H9 (cell line): ENCODE measurements around the gene TTYH1. TPM values are rescaled to one million over a fixed set of nuclear protein-coding genes. Genes with fewer than 3 reads are reported as not detected.

Source experiments
- DNase-seq: peaks from one replicate; pipeline ENCODE4 v3.0.0-alpha.2; 2017
- H2AFZ ChIP-seq: one replicate; pipeline ENCODE4 v1.6.1; 2013; ENCODE audit warnings: mild to moderate bottlenecking, low read length, control low read depth, moderate library complexity
- H2AK5ac ChIP-seq: 2 replicates; pipeline ENCODE4 v1.6.1; 2013; ENCODE audit warnings: low read length, control low read depth, mixed read lengths; ENCODE audit not compliant: insufficient read length
- H2BK120ac ChIP-seq: one replicate; pipeline ENCODE4 v1.6.1; 2013; ENCODE audit warnings: low read depth, mild to moderate bottlenecking, low read length, control low read depth, inconsistent platforms; ENCODE audit not compliant: poor library complexity, severe bottlenecking
- H2BK12ac ChIP-seq: 2 replicates; pipeline ENCODE4 v1.6.1; 2013; ENCODE audit warnings: low read length, control low read depth, mixed read lengths, low read depth; ENCODE audit not compliant: insufficient read length
- H2BK15ac ChIP-seq: 2 replicates; pipeline ENCODE4 v1.6.1; 2013; ENCODE audit warnings: low read depth, low read length, control low read depth
- H2BK20ac ChIP-seq: one replicate; pipeline ENCODE4 v1.6.1; 2013; ENCODE audit warnings: low read depth, mild to moderate bottlenecking, low read length, control low read depth, inconsistent platforms; ENCODE audit not compliant: poor library complexity, severe bottlenecking
- H2BK5ac ChIP-seq: 2 replicates; pipeline ENCODE4 v1.6.1; 2013; ENCODE audit warnings: low read length, control low read depth, mixed read lengths; ENCODE audit not compliant: insufficient read length
- H3K14ac ChIP-seq: 2 replicates; pipeline ENCODE4 v1.6.1; 2013; ENCODE audit warnings: low read length, control low read depth; ENCODE audit not compliant: insufficient read depth
- H3K18ac ChIP-seq: 2 replicates; pipeline ENCODE4 v1.6.1; 2013; ENCODE audit warnings: low read depth, mild to moderate bottlenecking, mixed read lengths, low read length, control low read depth; ENCODE audit not compliant: insufficient read length
- H3K23ac ChIP-seq: 2 replicates; pipeline ENCODE4 v1.6.1; 2013; ENCODE audit warnings: low read length, control low read depth, mixed read lengths, low read depth; ENCODE audit not compliant: insufficient read length
- H3K23me2 ChIP-seq: 2 replicates; pipeline ENCODE4 v1.6.1; 2013; ENCODE audit warnings: low read depth, mild to moderate bottlenecking, mixed read lengths, low read length, control low read depth; ENCODE audit not compliant: insufficient read length, poor library complexity, severe bottlenecking
- H3K27ac ChIP-seq: 2 replicates; pipeline ENCODE4 v1.5.1; 2013; ENCODE audit warnings: low read length, control low read depth, mixed read lengths, low read depth; ENCODE audit not compliant: insufficient read length
- H3K27me3 ChIP-seq: 2 replicates; pipeline ENCODE4 v1.6.1; 2013; ENCODE audit warnings: low read length, control low read depth, inconsistent platforms; ENCODE audit not compliant: insufficient read depth
- H3K4ac ChIP-seq: 2 replicates; pipeline ENCODE4 v1.6.1; 2013; ENCODE audit warnings: low read depth, mild to moderate bottlenecking, control low read depth, inconsistent platforms, low read length, moderate library complexity
- H3K4me1 ChIP-seq: 2 replicates; pipeline ENCODE4 v1.6.1; 2013; ENCODE audit warnings: low read length, control low read depth, inconsistent platforms; ENCODE audit not compliant: insufficient read depth
- H3K4me2 ChIP-seq: 2 replicates; pipeline ENCODE4 v1.6.1; 2013; ENCODE audit warnings: low read length, control low read depth, mixed read lengths; ENCODE audit not compliant: insufficient read length, insufficient read depth
- H3K56ac ChIP-seq: 2 replicates; pipeline ENCODE4 v1.6.1; 2013; ENCODE audit warnings: low read depth, mild to moderate bottlenecking, mixed read lengths, low read length, control low read depth; ENCODE audit not compliant: insufficient read length
- H3K79me1 ChIP-seq: 2 replicates; pipeline ENCODE4 v1.6.1; 2013; ENCODE audit warnings: low read depth, mild to moderate bottlenecking, moderate library complexity, low read length, control low read depth, inconsistent platforms; ENCODE audit not compliant: insufficient read depth, poor library complexity, severe bottlenecking
- H3K79me2 ChIP-seq: 2 replicates; pipeline ENCODE4 v1.6.1; 2013; ENCODE audit warnings: low read length, control low read depth, inconsistent platforms; ENCODE audit not compliant: insufficient read depth
- H3K9ac ChIP-seq: 2 replicates; pipeline ENCODE4 v1.6.1; 2013; ENCODE audit warnings: low read length, control low read depth, mixed read lengths; ENCODE audit not compliant: insufficient read length; ENCODE audit errors: extremely low read depth
- H3K9me3 ChIP-seq: one replicate; pipeline ENCODE4 v1.6.1; 2013; ENCODE audit warnings: low read depth, low read length, inconsistent platforms; ENCODE audit not compliant: control insufficient read depth
- H3T11ph ChIP-seq: one replicate; pipeline ENCODE4 v1.6.1; 2013; ENCODE audit warnings: mild to moderate bottlenecking, low read length, control low read depth, inconsistent platforms
- H4K20me1 ChIP-seq: one replicate; pipeline ENCODE4 v1.6.1; 2013; ENCODE audit not compliant: control insufficient read depth, insufficient read length, insufficient read depth
- H4K5ac ChIP-seq: 2 replicates; pipeline ENCODE4 v1.6.1; 2013; ENCODE audit warnings: low read depth, mild to moderate bottlenecking, mixed read lengths, low read length, control low read depth; ENCODE audit not compliant: insufficient read length
- H4K8ac ChIP-seq: replicated peaks from 2 replicates; pipeline ENCODE4 v1.6.1; 2013; ENCODE audit warnings: low read length, control low read depth, mixed read lengths, low read depth; ENCODE audit not compliant: insufficient read length
- H4K91ac ChIP-seq: 2 replicates; pipeline ENCODE4 v1.6.1; 2013; ENCODE audit warnings: low read depth, mild to moderate bottlenecking, moderate library complexity, mixed read lengths, low read length, control low read depth; ENCODE audit not compliant: insufficient read length
- H3K27ac Mint-ChIP-seq, 3 experiments: 2 replicates in 2 of 3; 3 replicates in 1 of 3; pipeline ENCODE4 v1.8.0; 2020 to 2021; ENCODE audit warnings: mixed read lengths in 3 of 3, mild to moderate bottlenecking in 1 of 3, moderate library complexity in 1 of 3
- H3K27me3 Mint-ChIP-seq: 2 replicates; pipeline ENCODE4 v1.8.0; 2021; ENCODE audit warnings: low read depth, mild to moderate bottlenecking, moderate library complexity, mixed read lengths
- H3K36me3 Mint-ChIP-seq, 3 experiments: 2 replicates in 2 of 3; 3 replicates in 1 of 3; pipeline ENCODE4 v1.8.0; 2020 to 2021; ENCODE audit warnings: low read depth in 3 of 3, mixed read lengths in 3 of 3; ENCODE audit not compliant: insufficient read depth in 1 of 3
- H3K4me1 Mint-ChIP-seq, 2 experiments: 2 replicates each; pipeline ENCODE4 v1.8.0; 2020; ENCODE audit warnings: mixed read lengths in 2 of 2
- H3K4me3 Mint-ChIP-seq, 2 experiments: 2 replicates in 1 of 2; 3 replicates in 1 of 2; pipeline ENCODE4 v1.8.0; 2020 to 2021; ENCODE audit warnings: mild to moderate bottlenecking in 2 of 2, mixed read lengths in 2 of 2, moderate library complexity in 1 of 2
- H3K9me3 Mint-ChIP-seq, 2 experiments: 2 replicates in 1 of 2; 3 replicates in 1 of 2; pipeline ENCODE4 v1.8.0; 2020; ENCODE audit warnings: mild to moderate bottlenecking in 2 of 2, mixed read lengths in 2 of 2, moderate library complexity in 1 of 2
- CTCF ChIP-seq: fragments of 200-600 bp; sonication (generic); conservative IDR thresholded peaks from 3 replicates; pipeline ENCODE4 v1.8.0; 2021; ENCODE audit warnings: antibody characterized with exemption, mild to moderate bottlenecking
- WGBS: extraction: QIAGEN DNeasy Blood & Tissue Kit; methylation state at CpG from one replicate; pipeline ENCODE4 v1.1.7; 2013; ENCODE audit warnings: missing lambda C conversion rate, low lambda C conversion rate, mixed read lengths; ENCODE audit not compliant: insufficient read length; ENCODE audit errors: extremely low coverage; 5-methylcytosine and 5-hydroxymethylcytosine counted together
- total RNA-seq: library from RNA; stranded (reverse); gene quantifications from 2 replicates; pipeline ENCODE4 v1.2.1, GENCODE V29; 2021

Gene TTYH1
- total RNA-seq, 1 experiment from 2014 or later = 47.1 TPM

- Histone ChIP-seq H4K91ac (no peak overlapping the region), H4K20me1 (no peaks in the 10 kb centered on the region), H3K27me3 (no peaks in the 10 kb centered on the region), H2BK12ac (no peak overlapping the region), H3K4ac (no peak overlapping the region), H2BK20ac (no peak overlapping the region), H2BK5ac (no peak overlapping the region), H3T11ph (no peak overlapping the region), H2BK120ac (no peak overlapping the region), H3K79me2 (no peaks in the 10 kb centered on the region), H2AFZ (no peak overlapping the region), H2BK15ac (no peak overlapping the region), H2AK5ac (no peak overlapping the region), H3K4me2 (no peak overlapping the region), H3K9me3 (no peaks in the 10 kb centered on the region), H4K8ac (no peak overlapping the region), H4K5ac (no peak overlapping the region), H3K23me2 (no peaks in the 10 kb centered on the region), H3K23ac (no peak overlapping the region), H3K4me1 (no peaks in the 10 kb centered on the region), H3K56ac (no peak overlapping the region), H3K27ac (no peak overlapping the region), H3K79me1 (no peaks in the 10 kb centered on the region), H3K14ac (no peak overlapping the region), H3K9ac (no peak overlapping the region), H3K18ac (no peak overlapping the region)
- no peak for TF ChIP-seq CTCF
- Mint-ChIP-seq H3K9me3 (peaks cover 3 to 55% of the 10 kb centered on the region in 2 experiments; a peak in 4 of 5 replicates), H3K4me1 (no peaks in the 10 kb centered on the region), H3K36me3 (no peaks in the 10 kb centered on the region), H3K27me3 (peaks cover 60% of the 10 kb centered on the region), H3K27ac (no peak overlapping the region), H3K4me3 (no peak overlapping the region)
- DNase-seq = no peak
- WGBS = no CpG with 5 or more reads among the region's 5 CpGs
Measured at GRCh38 chr19:54379187-54379678, 36.0 kb upstream of the TTYH1 start.
